ENCODE data around the gene SLBP.

Gene SLBP

GRCh38 chr4:1754336-1754735 is 42.2 kb upstream of the SLBP start:
- in situ Hi-C loops (cut with HindIII; ENCODE audit: low pct_ligation_motif_present, low sequenced_read_pairs) = no loop called here

GRCh38 chr4:1753697-1754311 is 41.7 kb upstream of the SLBP start:
- TF ChIP-seq CTCF (IDR thresholded peaks at IDR 0.05; ENCODE audit: low read depth, low read length, missing control alignments) = no peak
- Histone ChIP-seq H3K27ac (no peak overlapping the region), H3K27me3 (replicated peaks) (no peaks in the 10 kb centered on the region), H3K4me3 (ENCODE audit: low read depth, low read length) (no peak overlapping the region), H3K36me3 (replicated peaks) (no peaks in the 10 kb centered on the region)
- no peak for DNase-seq
- in situ Hi-C loops (cut with HindIII; ENCODE audit: low pct_ligation_motif_present, low sequenced_read_pairs) = no loop called here

More at GRCh38 chr4:1754336-1754735, 42.2 kb upstream of the SLBP start:
- Histone ChIP-seq H3K27ac (no peak overlapping the region), H3K4me3 (ENCODE audit: low read depth, low read length) (no peak overlapping the region), H3K36me3 (replicated peaks) (no peaks in the 10 kb centered on the region), H3K27me3 (replicated peaks) (no peaks in the 10 kb centered on the region)
- no peak for TF ChIP-seq CTCF (IDR thresholded peaks at IDR 0.05; ENCODE audit: low read depth, low read length, missing control alignments)
- no peak for DNase-seq

GRCh38 chr4:1753294-1753696 is 41.2 kb upstream of the SLBP start:
- no peaks in the 10 kb centered on the region for H3K36me3 ChIP-seq (replicated peaks)
- TF ChIP-seq CTCF (IDR thresholded peaks at IDR 0.05; ENCODE audit: low read depth, low read length, missing control alignments) = no peak
- no peak for DNase-seq
- H3K27ac ChIP-seq = no peak overlapping the region
- in situ Hi-C loops (cut with HindIII; ENCODE audit: low pct_ligation_motif_present, low sequenced_read_pairs) = no loop called here
- H3K27me3 ChIP-seq (replicated peaks) = no peaks in the 10 kb centered on the region
- H3K4me3 ChIP-seq (ENCODE audit: low read depth, low read length) = no peak overlapping the region

GRCh38 chr4:1752284-1753041 is 40.3 kb upstream of the SLBP start:
- TF ChIP-seq CTCF (IDR thresholded peaks at IDR 0.05; ENCODE audit: low read depth, low read length, missing control alignments) = no peak
- Histone ChIP-seq H3K27ac (no peak overlapping the region), H3K36me3 (replicated peaks) (no peaks in the 10 kb centered on the region), H3K27me3 (replicated peaks) (no peaks in the 10 kb centered on the region), H3K4me3 (ENCODE audit: low read depth, low read length) (no peak overlapping the region)
- in situ Hi-C loops (cut with HindIII; ENCODE audit: low pct_ligation_motif_present, low sequenced_read_pairs) = no loop called here
- DNase-seq = no peak

- H3K36me3 ChIP-seq (replicated peaks) = no peaks in the 10 kb centered on the region
- H3K27ac ChIP-seq = no peak overlapping the region
- H3K27me3 ChIP-seq (replicated peaks) = no peaks in the 10 kb centered on the region
- no peak for DNase-seq
- TF ChIP-seq CTCF (IDR thresholded peaks at IDR 0.05; ENCODE audit: low read depth, low read length, missing control alignments) = no peak
- no peak overlapping the region for H3K4me3 ChIP-seq (ENCODE audit: low read depth, low read length)
- in situ Hi-C loops (cut with HindIII; ENCODE audit: low pct_ligation_motif_present, low sequenced_read_pairs) = no loop called here
Measured at GRCh38 chr4:1751919-1752283, 39.8 kb upstream of the SLBP start.
